HepG2 (cell line): ENCODE measurements around the gene STAT4.

Source experiments
- CCAR2 ChIP-seq: fragments of 200-400 bp; formaldehyde crosslinking; optimal IDR thresholded peaks from 2 replicates; pipeline ENCODE3; 2018; ENCODE audit warnings: low read depth, mild to moderate bottlenecking, low read length, moderate library complexity
- ELF3 ChIP-seq: IDR thresholded peaks from 2 replicates; pipeline ENCODE4 v1.6.1; 2016; ENCODE audit warnings: missing genetic modification reagents, missing compliant biosample characterization
- MIXL1 ChIP-seq: IDR thresholded peaks from 2 replicates; pipeline ENCODE4 v1.6.1; 2016
- TFAP4 ChIP-seq: sonication (generic); IDR thresholded peaks from 2 replicates; pipeline ENCODE4 v1.6.1; 2016; ENCODE audit warnings: low read depth, borderline replicate concordance

DNA sequence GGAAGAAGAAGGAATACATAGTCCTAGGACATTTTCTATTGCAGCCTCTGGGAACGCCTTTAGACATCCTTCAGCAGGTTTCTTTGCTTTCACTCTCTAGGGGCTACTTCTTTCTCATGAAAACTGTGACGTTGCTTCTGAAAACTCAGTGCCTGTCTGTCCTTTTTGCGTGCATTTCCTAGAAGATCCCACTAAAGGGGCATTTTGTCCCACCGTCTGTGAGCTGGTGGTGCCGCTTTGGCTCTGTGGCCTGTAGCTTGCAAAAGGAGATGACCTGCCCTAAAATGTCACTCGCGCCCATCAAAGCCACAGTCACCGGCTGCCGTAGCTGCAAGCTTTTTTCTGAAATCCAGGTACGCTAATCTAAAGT lies 579 bp downstream of the STAT4 start:
- TF ChIP-seq MIXL1 (CRISPR knock-in tag) (no peak), ELF3 (CRISPR knock-in tag) (no peak), CCAR2 (no peak), TFAP4 (no peak)
